HG03280 (cell line): ENCODE data around the gene WDR47.

ENCODE experiments used
- ATAC-seq: cut with Tn5 transposase; IDR thresholded peaks from one replicate; pipeline ENCODE4 v1.9.1; 2021; ENCODE audit warnings: mild to moderate bottlenecking, moderate library complexity; ENCODE audit not compliant: unreplicated experiment

The WDR47 gene

DNA sequence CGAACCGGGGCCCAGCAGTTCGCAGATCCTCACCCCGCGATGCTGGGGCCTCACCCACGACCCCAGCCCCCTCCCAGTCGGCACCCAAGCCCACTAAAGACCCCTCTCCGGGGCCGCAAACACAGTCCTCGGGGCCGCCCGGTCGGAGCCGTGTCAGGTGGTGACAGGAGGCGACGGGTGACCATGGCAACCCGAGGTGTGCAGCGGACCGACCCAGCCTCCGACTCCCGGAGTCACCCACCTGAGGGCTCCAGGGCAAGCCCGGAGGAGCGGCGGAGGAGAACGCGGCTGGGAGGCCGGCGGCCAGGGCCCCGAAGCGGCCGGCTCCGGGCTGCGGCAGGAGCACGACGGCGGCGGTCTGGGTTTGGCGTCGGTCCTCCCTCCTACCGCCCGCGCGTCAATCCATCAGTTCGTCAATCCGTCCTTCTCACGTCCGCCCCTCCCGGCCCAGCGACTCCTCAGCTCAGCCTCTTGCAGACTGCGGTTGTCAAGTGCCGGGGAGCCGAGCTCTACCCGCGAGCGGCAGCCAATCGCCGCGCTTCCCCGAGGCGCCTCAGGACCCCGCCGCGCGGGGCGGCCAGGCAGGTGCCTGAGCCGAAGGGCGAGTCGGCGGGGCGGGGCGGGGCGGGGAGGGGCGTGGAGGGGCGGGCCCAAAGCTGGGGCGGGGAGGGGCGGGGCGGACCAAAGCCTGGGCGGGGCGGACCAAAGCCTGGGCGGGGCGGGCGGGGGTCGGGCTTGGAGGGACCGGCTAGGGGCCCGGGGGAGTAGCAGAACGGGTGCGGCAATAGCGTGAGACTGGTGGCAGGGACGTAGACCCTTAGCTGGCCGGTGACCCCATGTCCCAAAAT is at the start of gene WDR47:
TSS of gene WDR47 (minus strand) at position 482 of the 848 bp plus-strand sequence. CDS start 18,590 bp downstream, outside the sequence.
- peak; percentile 94 for ATAC-seq

DNA sequence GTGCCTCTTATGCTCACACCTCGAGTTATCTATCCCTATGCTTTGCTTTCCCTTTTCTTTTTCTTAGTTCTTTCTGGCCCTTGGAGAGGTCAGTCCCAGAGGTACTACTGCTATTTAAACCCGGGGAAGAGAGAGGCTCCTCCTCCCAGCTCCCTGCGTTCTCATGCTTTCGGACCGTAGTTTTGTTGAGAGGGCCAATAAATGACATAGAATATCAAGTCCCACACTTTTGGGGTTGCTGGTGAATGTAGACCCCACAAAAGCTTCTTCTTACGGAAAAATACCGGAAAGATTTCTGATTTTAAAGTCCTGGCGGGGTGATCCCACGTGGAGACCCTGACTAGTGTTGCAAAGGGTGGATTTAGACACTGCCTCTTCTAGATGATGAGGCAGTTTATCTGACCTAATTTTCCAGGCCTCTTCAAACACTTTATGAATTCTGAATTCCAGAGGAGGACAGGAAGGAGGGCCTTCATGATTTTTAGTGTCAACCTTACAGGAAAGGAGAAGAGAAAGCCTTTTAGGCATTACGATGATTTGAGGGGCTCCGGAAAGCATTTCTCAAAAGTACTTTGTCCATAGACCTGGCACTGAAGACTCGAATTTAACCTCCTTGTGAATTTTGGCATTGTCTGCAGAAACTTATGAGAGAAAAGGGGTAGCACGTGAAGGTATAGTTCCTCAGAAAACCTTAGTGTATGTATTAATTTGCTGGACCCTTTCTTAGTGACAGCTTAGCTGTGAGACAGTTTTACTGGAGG is 49.4 kb upstream of the WDR47 start:
- ATAC-seq = peak; percentile 40

DNA sequence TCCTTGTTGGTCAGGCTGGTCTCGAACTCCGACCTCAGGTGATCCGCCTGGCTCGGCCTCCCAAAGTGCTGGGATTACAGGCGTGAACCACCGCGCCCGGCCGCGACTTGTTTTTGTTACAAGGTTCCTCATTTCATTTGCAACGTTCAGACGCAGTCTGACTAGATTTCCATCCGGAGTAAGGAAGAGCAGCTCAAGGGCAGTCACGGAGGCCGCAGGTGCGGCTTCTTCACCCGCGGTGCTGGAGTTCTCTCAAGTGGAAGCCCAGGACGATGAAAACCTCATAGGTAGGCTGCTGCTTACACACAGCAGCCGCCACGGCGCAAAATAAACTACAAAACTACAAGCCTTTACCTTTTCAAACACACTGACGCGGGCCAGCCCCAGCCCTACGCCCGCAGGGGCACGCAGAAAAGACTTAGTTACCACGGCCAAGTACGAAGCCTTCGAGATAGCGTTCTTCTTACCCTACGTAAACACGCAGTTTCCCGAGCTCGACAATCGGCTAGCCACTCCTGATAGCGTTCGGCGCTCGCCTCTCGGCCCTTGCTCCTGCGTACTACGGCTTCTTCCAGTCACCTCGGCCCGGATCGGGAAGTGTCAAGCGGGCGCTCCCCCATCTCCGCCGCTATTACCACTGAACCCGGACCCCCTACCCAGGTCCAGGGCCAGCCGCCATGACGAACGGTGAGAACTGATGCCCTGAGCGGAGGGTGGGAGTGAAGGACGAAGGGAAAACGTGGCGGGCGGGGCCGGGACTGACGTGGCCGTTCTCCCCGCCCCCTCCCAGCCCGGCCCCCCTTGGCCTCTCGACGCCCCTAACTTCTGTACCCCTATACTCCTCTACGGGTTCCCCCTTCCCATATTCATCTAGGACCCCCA is 48.5 kb upstream of the WDR47 start, which contains the start of gene TMEM167B:
TSS of gene TMEM167B (plus strand) at position 569 of the 882 bp plus-strand sequence. CDS start at position 678, 109 bp downstream.
- ATAC-seq = peak; percentile 90

DNA sequence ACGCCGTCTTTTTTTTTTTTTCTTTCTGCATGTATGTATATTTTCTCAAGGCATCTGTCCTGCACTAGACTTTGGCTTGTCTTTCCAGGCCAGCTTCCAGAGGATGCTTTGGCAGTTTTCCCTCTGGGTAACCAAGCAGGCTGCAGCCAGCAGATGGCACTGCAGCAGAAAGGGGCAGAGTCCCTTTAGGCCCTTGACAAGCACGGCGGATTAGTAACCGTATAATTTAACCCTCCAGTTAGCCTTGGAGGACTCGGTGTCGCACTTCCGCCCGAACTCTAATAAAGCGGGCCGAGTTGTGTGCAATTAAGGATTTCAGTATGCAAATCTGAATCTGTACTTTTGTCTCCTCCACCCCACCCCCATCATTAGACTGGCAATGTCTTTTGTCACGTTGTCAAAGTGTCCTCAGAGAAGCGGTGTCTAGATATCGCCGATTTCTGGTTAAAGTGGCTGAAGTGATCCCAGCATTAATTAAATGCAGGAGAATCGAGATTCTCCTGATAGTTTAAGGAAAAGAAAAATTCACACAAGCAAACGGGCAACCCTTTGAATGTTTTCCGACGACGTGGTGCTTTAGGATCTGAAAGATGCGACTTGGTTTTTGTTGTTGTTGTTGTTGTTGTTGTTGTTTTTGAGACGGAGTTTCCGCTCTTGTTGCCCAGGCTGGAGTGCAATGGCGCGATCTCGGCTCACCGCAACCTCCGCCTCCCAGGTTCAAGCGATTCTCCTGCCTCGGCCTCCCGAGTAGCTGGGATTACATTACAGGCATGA is 47.5 kb upstream of the WDR47 start:
- ATAC-seq = no peak

DNA sequence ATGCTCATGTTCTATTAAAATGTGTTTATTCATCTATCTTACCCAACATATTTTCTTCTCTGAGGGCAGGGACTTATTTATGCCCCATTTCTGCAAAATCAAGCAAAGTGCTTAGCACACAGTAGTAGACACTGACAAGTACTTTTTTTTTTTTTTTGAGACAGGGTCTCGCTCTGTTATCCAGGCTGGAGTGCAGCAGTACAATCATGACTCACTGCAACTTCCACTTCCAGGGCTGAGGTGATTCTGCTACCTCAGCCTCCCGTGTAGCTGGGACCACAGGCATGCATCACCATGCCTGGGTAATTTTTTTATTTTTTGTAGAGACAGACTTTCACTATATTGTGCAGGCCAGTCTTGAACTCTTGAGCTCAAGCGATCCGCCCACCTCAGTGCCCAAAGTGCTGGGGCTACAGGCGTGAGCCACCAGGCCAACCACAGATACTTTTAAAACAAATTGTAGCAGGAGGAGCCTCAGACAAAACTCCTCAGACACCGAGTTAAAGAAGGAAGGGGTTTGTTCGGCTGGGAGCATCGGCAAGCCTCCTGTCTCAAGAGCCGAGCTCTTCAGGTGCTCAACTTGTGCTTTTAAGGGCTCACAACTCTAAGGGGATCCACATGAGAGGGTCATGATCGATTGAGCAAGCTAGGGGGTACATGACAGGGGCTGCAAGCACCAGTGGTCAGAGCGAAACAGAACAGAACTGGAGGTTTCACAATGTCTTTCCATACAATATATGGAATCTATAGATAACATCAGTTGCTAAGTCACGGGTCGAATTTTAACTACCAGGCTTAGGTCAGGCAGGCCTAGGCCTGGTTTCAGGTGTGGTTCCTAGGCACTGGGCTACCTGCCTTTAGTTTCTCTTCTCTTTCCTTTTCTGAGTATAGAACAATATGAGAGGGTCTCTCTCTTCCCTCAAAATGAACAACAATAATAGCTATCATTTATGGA is 42.9 kb upstream of the WDR47 start:
- no peak for ATAC-seq

DNA sequence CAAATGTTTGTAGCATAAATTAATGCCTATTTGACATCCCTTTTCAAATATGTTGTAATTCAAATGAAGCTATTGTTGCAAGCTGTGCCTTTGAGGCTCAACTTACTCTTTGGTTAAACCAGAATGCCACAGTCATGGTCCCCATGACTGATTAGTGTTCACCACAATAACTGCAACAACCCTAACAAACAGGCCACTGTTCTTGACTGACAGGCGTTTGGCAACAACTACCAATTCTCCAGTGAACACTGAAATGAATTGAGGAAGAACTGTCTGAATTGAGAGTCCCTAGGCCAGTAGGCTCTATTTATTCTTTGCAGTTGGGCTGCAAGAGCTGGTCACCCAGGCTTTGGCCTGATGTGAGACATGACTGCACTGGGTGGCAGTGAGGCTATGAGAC is 42.0 kb upstream of the WDR47 start:
- ATAC-seq = no peak

DNA sequence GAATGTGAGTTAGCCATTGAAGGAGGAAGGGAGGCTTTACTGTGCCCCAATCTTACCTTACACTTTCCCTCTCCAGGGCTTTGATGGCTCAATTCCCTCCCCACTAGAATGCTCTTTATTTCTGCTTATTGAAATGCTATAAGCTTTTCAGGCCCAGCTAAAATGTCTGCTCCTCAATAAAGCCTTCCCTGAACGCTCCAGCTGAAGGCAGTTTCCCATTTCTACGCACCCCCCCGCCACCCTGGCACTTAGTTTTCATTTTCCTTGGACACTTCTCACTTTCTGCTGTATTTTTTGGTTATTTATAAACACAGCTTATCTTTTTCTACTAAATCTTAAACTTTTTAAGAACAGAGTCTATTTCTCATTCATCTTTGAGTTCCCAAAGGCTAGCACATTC is 41.6 kb upstream of the WDR47 start:
- ATAC-seq = no peak

DNA sequence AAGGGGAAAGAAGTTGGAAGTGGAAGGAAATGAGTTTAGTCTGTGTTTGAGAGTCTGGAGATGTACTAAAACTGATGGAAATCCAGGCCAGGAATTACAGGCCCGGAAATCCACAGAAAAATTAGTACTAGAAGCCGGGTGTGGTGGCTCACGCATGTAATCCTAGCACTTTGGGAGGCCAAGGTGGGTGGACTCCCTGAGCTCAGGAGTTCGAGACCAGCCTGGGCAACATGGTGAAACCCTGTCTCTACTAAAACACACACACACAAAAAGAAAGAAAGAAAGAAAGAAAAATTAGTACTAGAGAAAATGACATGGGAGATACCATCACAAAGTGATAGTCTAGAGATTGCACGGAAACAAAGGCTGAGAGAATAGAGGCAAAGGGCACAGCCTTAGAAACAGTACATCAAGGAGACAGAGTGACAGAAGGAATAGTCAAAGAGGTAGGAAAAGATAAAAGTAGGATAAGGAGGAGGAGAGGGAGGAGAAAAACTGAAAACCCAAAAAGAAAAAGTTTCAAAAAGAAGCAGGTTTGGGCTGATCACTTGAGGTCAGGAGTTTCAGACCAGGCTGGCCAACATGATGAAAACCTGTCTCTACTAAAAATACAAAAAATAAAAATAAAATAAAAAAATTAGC is 38.7 kb upstream of the WDR47 start:
- no peak for ATAC-seq

DNA sequence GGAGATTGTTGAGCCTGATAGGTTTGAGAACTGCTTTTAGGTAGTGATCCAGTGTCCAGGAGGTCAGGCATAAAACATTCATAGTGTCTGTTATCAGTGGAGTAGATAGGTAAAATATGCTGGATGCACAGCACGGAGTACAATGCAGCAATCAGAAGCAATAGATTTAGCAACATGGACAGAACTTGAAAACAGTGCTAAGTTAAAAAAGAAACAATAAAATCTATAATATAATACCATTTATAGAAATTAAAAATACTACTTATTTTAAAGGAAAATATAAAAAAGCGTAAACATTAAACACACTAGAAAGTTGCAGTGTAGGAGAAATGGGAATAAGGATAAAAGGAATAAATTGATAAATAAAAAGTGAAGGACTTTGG is 37.3 kb upstream of the WDR47 start:
- ATAC-seq = no peak

DNA sequence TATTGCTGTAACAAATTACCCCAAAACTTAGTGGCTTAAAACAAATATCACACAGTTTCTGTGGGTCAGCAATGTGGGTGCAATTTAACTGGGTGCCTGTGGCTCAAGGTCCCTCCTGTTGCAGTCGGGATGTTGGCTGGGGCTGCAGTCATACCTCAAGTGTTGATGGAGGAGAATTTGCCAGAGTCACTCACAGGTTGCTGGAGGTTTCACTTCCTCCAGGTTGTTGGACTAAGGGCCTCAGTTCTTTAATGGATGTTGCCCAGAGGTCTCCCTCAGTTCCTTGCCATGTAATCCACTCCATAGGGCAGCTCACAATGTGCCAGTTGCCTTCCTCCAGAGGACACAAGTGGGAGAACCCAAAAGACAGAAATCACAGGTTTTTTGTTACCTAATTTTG is 36.4 kb upstream of the WDR47 start:
- ATAC-seq = no peak

DNA sequence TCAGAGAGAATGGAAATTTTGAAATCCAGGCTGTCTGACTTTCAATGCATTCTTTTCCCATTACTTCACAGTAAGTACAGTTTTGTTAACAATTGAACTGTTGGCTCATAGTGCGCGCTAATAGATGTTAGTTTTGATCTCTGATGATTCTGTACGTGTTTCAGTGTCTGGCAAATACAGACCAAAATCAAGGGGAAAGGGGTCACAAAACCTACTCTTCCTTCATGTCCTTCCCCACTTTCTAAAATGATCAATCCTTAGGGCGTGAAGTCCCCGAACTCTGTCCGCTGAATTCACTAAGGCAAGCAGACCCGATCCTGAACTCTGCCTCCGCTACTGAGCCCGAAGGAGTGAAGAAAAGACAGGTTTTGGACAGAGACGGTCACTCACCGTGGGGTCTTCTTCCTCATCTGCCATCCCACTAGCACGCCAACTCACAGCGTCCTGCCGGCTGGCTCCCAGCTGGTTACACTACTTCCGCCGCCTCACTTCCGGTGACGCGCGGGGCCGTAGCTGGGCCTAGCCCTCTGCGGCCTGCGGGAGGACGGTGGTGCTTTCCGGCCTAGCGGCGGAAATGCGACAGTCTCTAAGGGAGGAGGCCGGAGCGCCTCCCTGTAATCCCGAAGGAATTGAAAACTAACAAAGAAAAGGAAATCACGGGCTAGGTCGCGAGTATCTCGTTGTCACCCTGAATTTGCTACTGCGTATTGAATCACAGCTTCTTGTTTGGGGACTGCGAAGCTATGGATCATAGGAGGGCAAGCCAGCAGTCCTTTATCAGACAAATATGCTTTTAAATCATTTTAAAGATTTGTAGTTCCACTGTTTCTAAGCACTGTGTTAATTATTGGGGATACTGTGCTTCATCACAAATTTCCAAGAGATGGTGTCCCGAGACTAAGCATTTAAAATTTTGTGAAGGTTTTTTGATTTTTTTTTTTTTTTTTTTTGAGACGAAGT is 33.9 kb upstream of the WDR47 start, which contains the start of gene TAF13:
TSS of gene TAF13 (minus strand) at position 473 of the 960 bp plus-strand sequence. CDS start at position 417, 56 bp downstream.
- ATAC-seq = peak; percentile 100

DNA sequence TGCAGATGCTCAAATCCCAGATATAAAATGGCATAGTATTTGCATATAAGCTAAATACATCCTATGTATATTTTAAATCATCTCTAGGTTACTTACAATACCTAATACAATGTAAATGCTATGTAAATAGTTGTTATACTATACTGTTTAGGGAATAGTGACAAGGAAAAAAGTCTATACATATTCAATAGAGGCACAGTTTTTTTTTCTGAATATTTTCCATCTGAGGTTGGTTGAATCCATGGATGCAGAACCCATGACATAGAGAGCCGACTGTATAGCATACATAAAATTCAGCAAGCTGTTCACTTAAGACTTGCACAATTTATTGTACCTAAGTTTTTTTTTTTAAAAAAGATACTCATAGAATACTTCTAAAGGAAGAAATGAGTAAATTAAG is 27.4 kb upstream of the WDR47 start:
- ATAC-seq = no peak

DNA sequence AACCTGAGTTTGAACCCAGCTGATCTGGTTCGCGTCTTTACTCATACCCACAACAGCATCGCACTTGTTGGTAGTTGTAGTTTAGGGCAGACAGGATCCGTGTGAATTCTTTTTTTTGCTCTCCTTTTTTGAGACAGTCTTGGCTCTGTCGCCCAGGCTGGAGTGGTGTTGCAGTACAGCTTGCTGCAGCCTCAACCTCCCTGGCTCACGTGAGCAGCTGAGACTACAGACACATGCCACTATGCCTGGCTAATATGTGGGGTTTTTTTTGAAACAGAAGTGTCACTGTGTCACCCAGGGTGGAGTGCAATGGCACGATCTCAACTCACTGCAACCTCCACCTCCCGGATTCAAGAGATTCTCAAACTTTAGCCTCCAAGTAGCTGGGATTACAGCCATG is 26.0 kb upstream of the WDR47 start:
- ATAC-seq = no peak

DNA sequence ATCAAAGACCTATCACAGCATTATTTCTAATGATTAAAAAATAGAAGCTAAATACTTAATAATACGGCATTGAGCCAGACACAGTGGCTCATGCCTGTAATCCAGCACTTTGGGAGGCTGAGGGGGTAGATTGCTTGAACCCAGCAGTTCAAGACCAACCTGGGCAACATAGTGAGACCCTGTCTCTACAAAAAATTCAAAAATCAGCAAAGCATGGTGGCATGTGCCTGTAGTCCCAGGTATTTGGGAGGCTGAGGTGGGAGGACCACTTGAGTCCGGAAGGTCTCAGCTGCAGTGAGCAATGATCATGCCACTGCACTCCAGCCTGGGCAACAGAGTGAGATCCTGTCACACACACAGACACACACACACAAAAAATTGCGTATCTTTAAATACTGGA is 23.2 kb upstream of the WDR47 start:
- no peak for ATAC-seq

DNA sequence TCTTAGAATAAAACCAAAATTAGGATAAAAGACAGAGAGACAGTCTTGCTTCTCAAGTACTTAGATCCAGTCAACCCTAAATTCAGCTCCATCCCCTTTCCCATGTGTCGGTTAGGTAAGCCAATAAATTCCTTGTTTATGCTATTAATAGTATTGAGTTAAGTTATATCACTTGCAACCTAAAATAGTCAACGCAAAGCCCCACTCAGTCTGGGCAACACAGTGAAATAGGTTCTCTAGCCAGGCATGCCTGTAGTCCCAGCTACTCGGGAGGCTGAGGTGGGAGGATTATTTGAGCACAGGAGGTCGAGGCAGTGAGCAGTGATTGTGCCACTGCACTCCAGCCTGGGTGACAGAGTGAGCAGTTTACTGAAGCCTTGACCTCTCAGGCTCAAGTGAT is 19.3 kb upstream of the WDR47 start:
- no peak for ATAC-seq

DNA sequence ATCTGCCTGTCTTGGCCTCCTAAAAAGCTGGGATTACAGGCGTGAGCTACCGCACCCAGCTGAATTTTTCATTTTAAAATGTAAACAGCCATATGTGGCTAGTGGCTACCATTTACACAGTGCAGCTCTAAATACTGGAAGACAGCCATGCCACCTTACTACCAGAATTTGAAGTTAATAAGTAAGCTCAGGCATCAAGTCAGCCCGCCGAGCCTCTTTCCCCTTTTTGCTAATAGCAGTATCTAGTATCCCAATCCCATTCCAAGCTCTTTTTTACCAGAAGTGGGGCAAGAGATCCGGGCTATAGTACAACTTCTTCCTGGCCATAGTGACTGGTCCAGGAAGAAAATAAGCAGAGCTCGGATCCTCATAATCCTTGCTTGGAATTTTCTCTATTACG is 18.8 kb upstream of the WDR47 start:
- no peak for ATAC-seq

DNA sequence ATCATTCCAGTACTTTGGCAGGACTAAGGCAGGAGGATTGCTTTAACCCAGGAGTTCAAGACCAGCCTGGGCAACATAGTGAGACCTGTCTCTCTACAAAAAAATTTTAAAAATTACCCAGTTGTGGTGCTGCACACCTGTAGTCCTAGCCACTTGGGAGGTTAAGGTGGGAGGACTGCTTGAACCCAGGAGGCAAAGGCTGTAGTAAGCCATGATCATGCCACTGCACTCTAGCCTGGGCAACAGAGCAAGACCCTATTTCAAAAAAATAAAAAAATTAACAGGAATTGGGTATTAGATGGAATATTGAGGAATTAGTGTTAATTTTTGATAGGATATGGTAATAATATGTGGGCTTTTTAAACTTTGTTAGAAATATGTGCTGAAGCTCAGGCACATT is 17.1 kb upstream of the WDR47 start:
- ATAC-seq = no peak
